K562 (cell line): ENCODE measurements around the gene ANKH.

ENCODE experiments used
- CEBPB ChIP-seq: fragments of 450-650 bp; IDR thresholded peaks from 2 replicates; pipeline ENCODE4 v1.6.1; 2016; ENCODE audit warnings: missing genetic modification characterization, missing compliant biosample characterization
- HDAC2 ChIP-seq: fragments of 450-650 bp; IDR thresholded peaks from 2 replicates; pipeline ENCODE4 v1.6.1; 2016; ENCODE audit warnings: mild to moderate bottlenecking
- RBM25 ChIP-seq: fragments of 200-400 bp; formaldehyde crosslinking; IDR thresholded peaks from 2 replicates; pipeline ENCODE4 v1.6.1; 2018; ENCODE audit warnings: low read length, low read depth, moderate library complexity; ENCODE audit not compliant: severe bottlenecking
- RCOR1 ChIP-seq, 2 experiments: IDR thresholded peaks; 2 replicates each; pipeline ENCODE4 v1.6.1; 2012; ENCODE audit warnings: low read depth in 2 of 2, low read length in 2 of 2, borderline replicate concordance in 1 of 2, improper control_type of control experiment in 1 of 2
- SPI1 ChIP-seq: IDR thresholded peaks from 2 replicates; pipeline ENCODE4 v1.6.1; 2011; ENCODE audit warnings: low read depth, low read length, control low read depth, borderline replicate concordance
- STAT5B ChIP-seq: fragments of 250-450 bp; sonication (Bioruptor Pico); IDR thresholded peaks from 2 replicates; pipeline ENCODE4 v1.8.0; 2021; ENCODE audit warnings: mild to moderate bottlenecking, inconsistent platforms
- TEAD4 ChIP-seq, 2 experiments: sonication (generic) in 1 of 2; formaldehyde crosslinking in 1 of 2; IDR thresholded peaks; 2 replicates each; pipeline versions ENCODE4 v1.6.1 to v1.8.0; 2012 to 2022; ENCODE audit warnings: borderline replicate concordance in 1 of 2, inconsistent platforms in 1 of 2, low read length in 1 of 2, mild to moderate bottlenecking in 1 of 2, missing genetic modification reagents in 1 of 2
- TGIF2 ChIP-seq: sonication (generic); formaldehyde crosslinking; IDR thresholded peaks from 2 replicates; pipeline ENCODE4 v1.8.1; 2022; ENCODE audit warnings: mild to moderate bottlenecking, missing genetic modification reagents, moderate library complexity
- ZNF311 ChIP-seq: fragments of 250-450 bp; sonication (Bioruptor Pico); IDR thresholded peaks from 2 replicates; pipeline ENCODE4 v1.4.0; 2020; ENCODE audit warnings: mild to moderate bottlenecking, moderate library complexity
- ZNF384 ChIP-seq: IDR thresholded peaks from 2 replicates; pipeline ENCODE4 v1.6.1; 2012; ENCODE audit warnings: low read depth, low read length, improper control_type of control experiment
- TF ChIP-seq, protein P1 (sequence below): sonication (generic); formaldehyde crosslinking; IDR thresholded peaks from 2 replicates; pipeline ENCODE4 v1.8.1; 2023; ENCODE audit warnings: mild to moderate bottlenecking, missing genetic modification reagents

DNA sequence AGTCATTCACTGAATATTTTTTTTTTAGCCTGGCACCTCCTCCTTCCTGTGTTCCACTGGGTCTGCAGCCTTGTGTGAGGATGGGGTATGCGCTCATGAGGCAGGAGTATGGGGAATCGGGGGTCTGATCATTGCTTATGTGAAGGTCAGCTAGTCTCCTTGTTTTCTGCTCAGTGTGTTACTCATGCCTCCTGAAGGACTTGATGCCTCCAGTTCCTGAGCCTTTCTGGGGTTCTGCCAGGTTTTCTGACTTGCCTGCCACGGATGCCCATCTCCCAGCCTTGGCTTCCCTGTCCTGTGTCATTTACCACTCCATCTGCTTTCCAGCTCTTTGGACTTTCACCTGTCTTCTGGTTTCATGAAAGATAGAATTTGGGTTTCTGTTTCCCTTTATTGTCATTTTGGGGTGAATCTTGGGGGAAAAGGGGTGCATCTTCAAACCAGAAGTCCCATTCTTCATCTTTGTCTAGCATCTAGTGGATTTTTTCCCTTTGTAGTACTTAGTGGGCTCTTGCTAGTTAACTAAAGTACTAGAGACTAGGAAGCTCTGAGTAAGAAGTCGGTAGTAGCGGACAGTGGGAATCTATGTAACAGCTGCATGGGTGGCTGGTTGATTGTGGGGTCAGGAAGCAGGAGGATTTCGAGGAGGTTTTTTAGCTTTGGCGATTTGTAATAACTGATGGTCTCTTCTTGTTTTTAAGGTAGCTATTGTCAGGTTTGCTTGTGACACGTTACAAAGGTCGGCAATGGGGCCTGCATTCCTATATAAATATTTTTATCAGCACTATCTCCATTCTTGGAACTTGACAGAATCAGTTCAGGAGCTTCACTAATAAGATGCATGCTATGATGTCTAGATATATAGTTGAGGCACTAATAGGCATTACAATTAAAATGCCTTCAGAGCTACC lies 198.8 kb downstream of the ANKH start:
- TF ChIP-seq STAT5B (CRISPR knock-in tag) (no peak), ZNF311 (CRISPR knock-in tag) (no peak), SPI1 (no peak), RBM25 (no peak), HDAC2 (no peak), TEAD4 (IDR thresholded peaks at IDR 0.05; ENCODE audit: low read length) (no peak), TEAD4 (CRISPR knock-in tag; IDR thresholded peaks at IDR 0.05; ENCODE audit: borderline replicate concordance) (no peak), TGIF2 (CRISPR knock-in tag) (no peak), ZNF384 (no peak), CEBPB (no peak), RCOR1 (IDR thresholded peaks at IDR 0.05; ENCODE audit: borderline replicate concordance in 1 of 2, low read depth in 2 of 2, low read length in 2 of 2) (no peak)
- TF ChIP-seq, protein P1, sequence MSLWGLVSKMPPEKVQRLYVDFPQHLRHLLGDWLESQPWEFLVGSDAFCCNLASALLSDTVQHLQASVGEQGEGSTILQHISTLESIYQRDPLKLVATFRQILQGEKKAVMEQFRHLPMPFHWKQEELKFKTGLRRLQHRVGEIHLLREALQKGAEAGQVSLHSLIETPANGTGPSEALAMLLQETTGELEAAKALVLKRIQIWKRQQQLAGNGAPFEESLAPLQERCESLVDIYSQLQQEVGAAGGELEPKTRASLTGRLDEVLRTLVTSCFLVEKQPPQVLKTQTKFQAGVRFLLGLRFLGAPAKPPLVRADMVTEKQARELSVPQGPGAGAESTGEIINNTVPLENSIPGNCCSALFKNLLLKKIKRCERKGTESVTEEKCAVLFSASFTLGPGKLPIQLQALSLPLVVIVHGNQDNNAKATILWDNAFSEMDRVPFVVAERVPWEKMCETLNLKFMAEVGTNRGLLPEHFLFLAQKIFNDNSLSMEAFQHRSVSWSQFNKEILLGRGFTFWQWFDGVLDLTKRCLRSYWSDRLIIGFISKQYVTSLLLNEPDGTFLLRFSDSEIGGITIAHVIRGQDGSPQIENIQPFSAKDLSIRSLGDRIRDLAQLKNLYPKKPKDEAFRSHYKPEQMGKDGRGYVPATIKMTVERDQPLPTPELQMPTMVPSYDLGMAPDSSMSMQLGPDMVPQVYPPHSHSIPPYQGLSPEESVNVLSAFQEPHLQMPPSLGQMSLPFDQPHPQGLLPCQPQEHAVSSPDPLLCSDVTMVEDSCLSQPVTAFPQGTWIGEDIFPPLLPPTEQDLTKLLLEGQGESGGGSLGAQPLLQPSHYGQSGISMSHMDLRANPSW (CRISPR knock-in tag): no peak
